C4-2B (cell line): ENCODE results near the gene ATP10D.

Experiments
- ZFX ChIP-seq: fragments of 450-650 bp; IDR thresholded peaks from 2 replicates; pipeline ENCODE4 v1.6.1; 2017
- TF ChIP-seq, protein P1 (sequence below): fragments of 450-650 bp; conservative IDR thresholded peaks from 2 replicates; pipeline ENCODE4 v1.5.1; 2017; ENCODE audit warnings: mild to moderate bottlenecking

DNA sequence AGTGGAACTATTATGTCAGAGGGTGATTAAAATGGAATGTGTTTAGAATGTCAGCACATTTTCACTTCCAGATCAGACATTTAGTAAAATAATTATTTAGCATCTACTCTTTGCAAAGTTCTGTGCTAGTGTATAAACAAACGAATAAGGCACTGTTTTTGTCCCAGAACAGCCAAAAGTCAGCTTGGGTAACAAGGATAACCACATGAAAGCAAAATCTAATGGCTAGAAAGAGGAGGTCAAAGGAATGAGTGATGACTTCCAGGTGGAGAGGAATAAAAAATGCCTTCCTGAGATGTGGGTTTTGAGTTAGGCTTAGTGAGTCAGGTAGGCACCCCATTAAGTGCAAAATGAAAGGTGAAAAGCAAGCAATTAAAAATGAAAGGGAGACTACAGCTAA, 112.6 kb downstream of the ATP10D start:
- TF ChIP-seq, protein P1, sequence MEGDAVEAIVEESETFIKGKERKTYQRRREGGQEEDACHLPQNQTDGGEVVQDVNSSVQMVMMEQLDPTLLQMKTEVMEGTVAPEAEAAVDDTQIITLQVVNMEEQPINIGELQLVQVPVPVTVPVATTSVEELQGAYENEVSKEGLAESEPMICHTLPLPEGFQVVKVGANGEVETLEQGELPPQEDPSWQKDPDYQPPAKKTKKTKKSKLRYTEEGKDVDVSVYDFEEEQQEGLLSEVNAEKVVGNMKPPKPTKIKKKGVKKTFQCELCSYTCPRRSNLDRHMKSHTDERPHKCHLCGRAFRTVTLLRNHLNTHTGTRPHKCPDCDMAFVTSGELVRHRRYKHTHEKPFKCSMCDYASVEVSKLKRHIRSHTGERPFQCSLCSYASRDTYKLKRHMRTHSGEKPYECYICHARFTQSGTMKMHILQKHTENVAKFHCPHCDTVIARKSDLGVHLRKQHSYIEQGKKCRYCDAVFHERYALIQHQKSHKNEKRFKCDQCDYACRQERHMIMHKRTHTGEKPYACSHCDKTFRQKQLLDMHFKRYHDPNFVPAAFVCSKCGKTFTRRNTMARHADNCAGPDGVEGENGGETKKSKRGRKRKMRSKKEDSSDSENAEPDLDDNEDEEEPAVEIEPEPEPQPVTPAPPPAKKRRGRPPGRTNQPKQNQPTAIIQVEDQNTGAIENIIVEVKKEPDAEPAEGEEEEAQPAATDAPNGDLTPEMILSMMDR: no peak
- TF ChIP-seq ZFX: no peak
